OCI-LY1 (cell line): Measurements from ENCODE around the gene MIX23.

ENCODE experiments used
- EZH2 ChIP-seq: fragments of 200-600 bp; sonication (generic), shearing (Covaris generic); IDR thresholded peaks from 2 replicates; pipeline ENCODE4 v1.8.0; 2017; ENCODE audit warnings: borderline replicate concordance, mixed run types, mild to moderate bottlenecking, antibody characterized with exemption, low read length, moderate library complexity, mixed read lengths
- TF ChIP-seq, protein P1 (sequence below): fragments of 200-600 bp; sonication (generic), shearing (Covaris generic); IDR thresholded peaks from 2 replicates; pipeline ENCODE4 v1.5.1; 2017; ENCODE audit warnings: mild to moderate bottlenecking, antibody characterized with exemption, low read length, moderate library complexity, mixed read lengths

DNA sequence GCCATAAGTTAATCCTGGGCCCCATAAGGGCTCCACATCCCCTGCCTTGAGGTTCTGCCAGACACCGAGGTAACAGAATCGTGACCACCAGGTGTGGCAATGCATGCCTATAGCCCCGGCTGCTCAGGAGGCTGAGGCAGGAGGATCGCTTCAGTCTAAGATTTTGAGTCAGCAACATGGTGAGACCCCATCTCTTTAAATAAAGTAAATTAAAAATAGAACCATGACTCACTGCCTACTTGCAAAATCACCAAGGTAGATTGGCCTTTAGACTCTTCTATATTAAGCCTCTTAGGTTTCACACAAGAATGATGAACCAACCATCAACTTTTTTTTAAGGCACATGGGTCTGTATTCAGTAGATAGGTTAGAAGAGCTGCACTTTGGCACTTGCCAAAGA lies 23.2 kb upstream of the MIX23 start:
- TF ChIP-seq, protein P1, sequence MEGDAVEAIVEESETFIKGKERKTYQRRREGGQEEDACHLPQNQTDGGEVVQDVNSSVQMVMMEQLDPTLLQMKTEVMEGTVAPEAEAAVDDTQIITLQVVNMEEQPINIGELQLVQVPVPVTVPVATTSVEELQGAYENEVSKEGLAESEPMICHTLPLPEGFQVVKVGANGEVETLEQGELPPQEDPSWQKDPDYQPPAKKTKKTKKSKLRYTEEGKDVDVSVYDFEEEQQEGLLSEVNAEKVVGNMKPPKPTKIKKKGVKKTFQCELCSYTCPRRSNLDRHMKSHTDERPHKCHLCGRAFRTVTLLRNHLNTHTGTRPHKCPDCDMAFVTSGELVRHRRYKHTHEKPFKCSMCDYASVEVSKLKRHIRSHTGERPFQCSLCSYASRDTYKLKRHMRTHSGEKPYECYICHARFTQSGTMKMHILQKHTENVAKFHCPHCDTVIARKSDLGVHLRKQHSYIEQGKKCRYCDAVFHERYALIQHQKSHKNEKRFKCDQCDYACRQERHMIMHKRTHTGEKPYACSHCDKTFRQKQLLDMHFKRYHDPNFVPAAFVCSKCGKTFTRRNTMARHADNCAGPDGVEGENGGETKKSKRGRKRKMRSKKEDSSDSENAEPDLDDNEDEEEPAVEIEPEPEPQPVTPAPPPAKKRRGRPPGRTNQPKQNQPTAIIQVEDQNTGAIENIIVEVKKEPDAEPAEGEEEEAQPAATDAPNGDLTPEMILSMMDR = no peak
- no peak for TF ChIP-seq EZH2
